Measurements from ENCODE around the gene ZNF22. TPM values are rescaled to one million over a fixed set of nuclear protein-coding genes. Genes with fewer than 3 reads are reported as not detected.

The ZNF22 gene
- total and polyA plus RNA-seq, 2 of the 8 experiments (the other 6 are each of a cell fraction or from before 2014, with no cell fraction given): 18.2 to 45.2 TPM

DNA sequence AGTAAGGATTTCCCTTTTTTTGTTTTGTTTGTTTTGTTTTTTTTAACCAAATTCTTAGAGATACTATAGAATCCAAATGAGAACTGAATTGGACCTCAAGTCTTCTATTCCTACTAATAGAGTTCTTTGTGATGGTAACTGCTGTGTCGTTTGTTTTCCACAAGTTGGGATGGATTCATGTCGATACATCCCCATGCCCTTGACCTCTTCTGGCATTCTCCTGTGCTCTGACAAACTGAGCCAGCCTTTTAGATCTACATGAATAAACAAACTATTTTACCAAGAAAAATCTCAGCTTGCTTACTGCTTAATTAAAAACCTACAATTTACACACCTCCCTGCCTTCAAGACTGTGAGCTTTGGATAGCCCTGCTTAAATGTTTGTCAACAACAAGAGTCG, 3.9 kb downstream of the ZNF22 start:
- Histone ChIP-seq H3K27ac (ENCODE audit: low read depth, low read length) (no peak overlapping the region), H3K27me3 (replicated peaks in 1 of 4; ENCODE audit: control insufficient read depth in 3 of 4, extremely low read depth in 1 of 4, insufficient read depth in 3 of 4, low read length in 3 of 4) (peaks cover 0 to 4% (median 4%) of the 10 kb centered on the region in 4 experiments; a peak in 4 of 7 replicates), H2BK20ac (ENCODE audit: low read length) (no peak overlapping the region), H4K20me1 (replicated peaks in 1 of 2; ENCODE audit: control insufficient read depth in 1 of 2, insufficient read depth in 2 of 2, low read length in 2 of 2) (peaks cover 0 to 7% of the 10 kb centered on the region in 2 experiments), H3K4me1 (replicated peaks in 1 of 4; ENCODE audit: control insufficient read depth in 3 of 4, insufficient read depth in 4 of 4, low read length in 3 of 4) (peaks cover 2 to 6% (median 4%) of the 10 kb centered on the region in 4 experiments; a peak in 4 of 7 replicates), H4K91ac (replicated peaks; ENCODE audit: insufficient read length, low read length) (no peak overlapping the region), H3K36me3 (ENCODE audit: control insufficient read depth in 2 of 4, insufficient read depth in 4 of 4, low read length in 3 of 4) (peaks cover 2 to 18% (median 11%) of the 10 kb centered on the region in 4 experiments; a peak in 7 of 8 replicates), H3K23me2 (ENCODE audit: low read depth, low read length) (peaks cover 5% of the 10 kb centered on the region), H3K4me3 (ENCODE audit: extremely low read depth in 1 of 4, insufficient read depth in 2 of 4, low read depth in 3 of 4, low read length in 4 of 4) (no peak overlapping the region), H3K9me3 (ENCODE audit: insufficient read depth in 2 of 2, low read depth in 1 of 2, low read length in 1 of 2) (no peaks in the 10 kb centered on the region), H3K9ac (replicated peaks in 1 of 4; ENCODE audit: extremely low read depth in 1 of 4, low read depth in 3 of 4, low read length in 3 of 4) (no peak overlapping the region), H2BK120ac (replicated peaks; ENCODE audit: low read depth, low read length) (no peak overlapping the region), H3K79me1 (ENCODE audit: low read depth, low read length) (no peaks in the 10 kb centered on the region; the same call in 1 of the 2 replicates), H2BK12ac (ENCODE audit: low read depth, low read length) (no peak overlapping the region), H3K23ac (ENCODE audit: insufficient read length) (no peak overlapping the region), H3K79me2 (ENCODE audit: control insufficient read depth in 1 of 2, insufficient read depth in 2 of 2, low read length in 2 of 2) (peaks cover 0 to 20% of the 10 kb centered on the region in 2 experiments; a peak in 3 of 4 replicates), H2BK15ac (ENCODE audit: low read length) (no peak overlapping the region), H3K18ac (ENCODE audit: extremely low read depth, low read length) (no peak overlapping the region), H3K14ac (ENCODE audit: insufficient read length) (no peak overlapping the region), H3K4ac (replicated peaks; ENCODE audit: insufficient read length, low read depth, low read length) (no peak overlapping the region), H2AK5ac (ENCODE audit: low read depth, low read length) (no peak overlapping the region), H4K5ac (ENCODE audit: insufficient read length, low read depth, low read length) (no peak overlapping the region), H2AFZ (ENCODE audit: low read length) (no peak overlapping the region), H4K8ac (ENCODE audit: extremely low read depth, insufficient read depth, low read length) (no peak overlapping the region), H2BK5ac (ENCODE audit: low read depth, low read length) (no peak overlapping the region), H3K56ac (replicated peaks; ENCODE audit: insufficient read length, low read depth, low read length) (no peak overlapping the region), H3K4me2 (ENCODE audit: insufficient read depth in 1 of 2, low read depth in 2 of 2, low read length in 2 of 2) (no peak overlapping the region)
- DNase-seq (ENCODE audit: low read depth in 1 of 2, low spot score in 2 of 2) (no peak), FAIRE-seq (no peak)
- CTCF ChIA-PET (ENCODE audit: partially characterized antibody): interaction anchor here (0.7 to 2.1 kb wide), 3 partner anchors 9 to 246 kb away, joined by 4 to 9 read pairs (median 4); no protein-coding TSS in a partner anchor
- POLR2A ChIA-PET (ENCODE audit: partially characterized antibody): interaction anchor here (0.7 to 1.1 kb wide), 3 partner anchors 9 to 212 kb away, joined by 3 to 4 read pairs (median 3); no protein-coding TSS in a partner anchor
- no peak for TF ChIP-seq CHD2 (IDR thresholded peaks at IDR 0.05; ENCODE audit: low read length)
- no peak for TF ChIP-seq TAF7 (optimal IDR thresholded peaks at IDR 0.05; ENCODE audit: borderline replicate concordance, low read depth, low read length)
- no peak for TF ChIP-seq POLR2A (IDR thresholded peaks at IDR 0.05; ENCODE audit: control extremely low read depth in 1 of 2, low read depth in 2 of 2, low read length in 2 of 2)
- TF ChIP-seq TBP (IDR thresholded peaks at IDR 0.05; ENCODE audit: low read depth, low read length): no peak
- no peak for TF ChIP-seq EP300 (IDR thresholded peaks at IDR 0.05; ENCODE audit: borderline replicate concordance in 1 of 2, low read depth in 2 of 2, low read length in 2 of 2)
- no peak for TF ChIP-seq HDAC6 (IDR thresholded peaks at IDR 0.05; ENCODE audit: low read depth, low read length)
- no peak for TF ChIP-seq SIRT6 (IDR thresholded peaks at IDR 0.05; ENCODE audit: low read length)
- no peak for TF ChIP-seq CTBP2 (IDR thresholded peaks at IDR 0.05; ENCODE audit: borderline replicate concordance, insufficient read depth, insufficient read length, low read length)
- no peak for TF ChIP-seq SAP30 (IDR thresholded peaks at IDR 0.05; ENCODE audit: insufficient read depth, insufficient replicate concordance, low read length)
- no peak for TF ChIP-seq GABPA (IDR thresholded peaks at IDR 0.05; ENCODE audit: borderline replicate concordance, insufficient read depth, low read length)
- WGBS, 2 experiments (ENCODE audit: extremely low coverage in 1 of 2, insufficient coverage in 1 of 2, insufficient read length in 1 of 2, insufficient replicate concordance in 2 of 2, low coverage in 1 of 2, low lambda C conversion rate in 2 of 2, missing lambda C conversion rate in 1 of 2): 85% methylated on average over 3 of the region's 3 CpGs; no CpG with 5 or more reads in 1 of the 2 experiments
